VCaP (cell line): ENCODE data around the gene STXBP6.

Source experiments
- H3K27ac ChIP-seq: fragments of 450-650 bp; 2 replicates; pipeline ENCODE4 v1.5.1; 2017
- CTCF ChIP-seq: fragments of 450-650 bp; conservative IDR thresholded peaks from 2 replicates; pipeline ENCODE4 v1.5.1; 2017; ENCODE audit warnings: mild to moderate bottlenecking, moderate library complexity

STXBP6 gene

GRCh38 chr14:24859559-24859958, 190.4 kb downstream of the STXBP6 start:
- no peak for TF ChIP-seq CTCF
- no peak overlapping the region for H3K27ac ChIP-seq

- H3K27ac ChIP-seq: no peak overlapping the region
- TF ChIP-seq CTCF: no peak
Measured at GRCh38 chr14:24858684-24859083, 191.3 kb downstream of the STXBP6 start.

- H3K27ac ChIP-seq: no peak overlapping the region
- TF ChIP-seq CTCF: no peak
Measured at GRCh38 chr14:24858052-24858451, 191.9 kb downstream of the STXBP6 start.

GRCh38 chr14:24857277-24857676, 192.7 kb downstream of the STXBP6 start:
- TF ChIP-seq CTCF: no peak
- H3K27ac ChIP-seq: no peak overlapping the region

- 0 out of 2 replicates have a peak overlapping the region, but pooled peaks have one; percentile 11 for H3K27ac ChIP-seq
- no peak for TF ChIP-seq CTCF
Measured at GRCh38 chr14:24853446-24853845, 196.5 kb downstream of the STXBP6 start.

- 0 out of 2 replicates have a peak, but pooled peaks have one; percentile 21 for TF ChIP-seq CTCF
- peak overlapping the region; percentile 8; the same call in 1 of the 2 replicates for H3K27ac ChIP-seq
Measured at GRCh38 chr14:24852312-24853060, 197.5 kb downstream of the STXBP6 start.

- no peak for TF ChIP-seq CTCF
- H3K27ac ChIP-seq: peak overlapping the region; percentile 8; the same call in 1 of the 2 replicates
Measured at GRCh38 chr14:24851837-24852236, 198.1 kb downstream of the STXBP6 start.
